B cell (primary cell): Measurements from ENCODE around the gene PPCDC. TPM values are rescaled to one million over a fixed set of nuclear protein-coding genes. Genes with fewer than 3 reads are reported as not detected.

Source experiments
- ATAC-seq: fragments of 200-7000 bp; cut with Tn5 transposase; one replicate; pipeline ENCODE4 v1.10.0; 2021; ENCODE audit warnings: low read depth, mild to moderate bottlenecking, moderate number of reproducible peaks, moderate library complexity
- CTCF ChIA-PET: fragments of 350-600 bp; sonication (Branson Sonifier 250); formaldehyde crosslinking; loops from one replicate; lab custom pipeline; 2021; ENCODE audit warnings: antibody characterized with exemption, inconsistent platforms; lab: Charles Lee
- POLR2A ChIA-PET: fragments of 350-600 bp; sonication (Branson Sonifier 250); formaldehyde crosslinking; loops from one replicate; lab custom pipeline; 2021; ENCODE audit warnings: antibody characterized with exemption; lab: Charles Lee
- DNase-seq: peaks from one replicate; pipeline ENCODE4 v3.0.0; 2013
- H2AFZ ChIP-seq: 2 replicates; pipeline ENCODE4 v1.6.1; 2012; ENCODE audit warnings: mild to moderate bottlenecking, low read depth, low read length; ENCODE audit not compliant: insufficient read depth, poor library complexity, severe bottlenecking
- H3K27ac ChIP-seq, 2 donors: 1 replicate in 1 of 2; 2 replicates in 1 of 2; pipeline ENCODE4 v1.5.1; 2012 to 2013; ENCODE audit warnings: low read length in 2 of 2, mild to moderate bottlenecking in 2 of 2, moderate library complexity in 1 of 2
- H3K27me3 ChIP-seq, 4 experiments: fragments of 200-600 bp in 1 of 4; sonication (generic) in 1 of 4; replicated peaks in 1 of 4; 1 replicate in 2 of 4; 2 replicates in 2 of 4; pipeline versions ENCODE4 v1.6.1 to v1.7.0; 2013 to 2016; ENCODE audit warnings: low read length in 3 of 4, mild to moderate bottlenecking in 2 of 4, mixed read lengths in 1 of 4, moderate library complexity in 1 of 4; ENCODE audit not compliant: insufficient read depth in 4 of 4, control insufficient read depth in 3 of 4; ENCODE audit errors: control extremely low read depth in 1 of 4
- H3K36me3 ChIP-seq, 2 experiments: replicated peaks in 1 of 2; 1 replicate in 1 of 2; 2 replicates in 1 of 2; pipeline versions ENCODE4 v1.6.1 to v1.7.1; 2013; ENCODE audit warnings: low read length in 1 of 2; ENCODE audit not compliant: insufficient read depth in 2 of 2, control insufficient read depth in 1 of 2; ENCODE audit errors: control extremely low read depth in 1 of 2, extremely low read depth in 1 of 2
- H3K4me1 ChIP-seq, 2 donors: fragments of 200-600 bp in 1 of 2; sonication (generic) in 1 of 2; 1 replicate in 1 of 2; 2 replicates in 1 of 2; pipeline versions ENCODE4 v1.5.1 to v1.6.1; 2013 to 2017; ENCODE audit warnings: low read length in 2 of 2; ENCODE audit not compliant: control insufficient read depth in 2 of 2, insufficient read depth in 2 of 2
- H3K4me2 ChIP-seq: replicated peaks from 2 replicates; pipeline ENCODE3; 2012; ENCODE audit warnings: mild to moderate bottlenecking, low read depth, low read length; ENCODE audit not compliant: poor library complexity, severe bottlenecking
- H3K4me3 ChIP-seq, 5 experiments: fragments of 200-600 bp in 1 of 5; sonication (generic) in 1 of 5; 1 replicate in 3 of 5; 2 replicates in 2 of 5; pipeline versions ENCODE4 v1.5.1 to v1.7.0; 2011 to 2016; ENCODE audit warnings: low read length in 4 of 5, mild to moderate bottlenecking in 4 of 5, low read depth in 2 of 5, control low read depth in 1 of 5, moderate library complexity in 1 of 5; ENCODE audit not compliant: insufficient read depth in 1 of 5; ENCODE audit errors: control extremely low read depth in 1 of 5, extremely low read depth in 1 of 5
- H3K79me2 ChIP-seq: fragments of 200-600 bp; sonication (generic); one replicate; pipeline ENCODE4 v1.6.0; 2016; ENCODE audit warnings: low read length; ENCODE audit not compliant: control insufficient read depth, insufficient read depth
- H3K9ac ChIP-seq: fragments of 200-600 bp; sonication (generic); 2 replicates; pipeline ENCODE4 v1.6.1; 2017; ENCODE audit warnings: mild to moderate bottlenecking, low read length, moderate library complexity
- H3K9me3 ChIP-seq, 3 donors: one replicate each; pipeline versions ENCODE4 v1.6.1 to v1.7.1; 2013; ENCODE audit warnings: low read length in 2 of 3; ENCODE audit not compliant: control insufficient read depth in 2 of 3, insufficient read depth in 1 of 3; ENCODE audit errors: control extremely low read depth in 1 of 3
- H4K20me1 ChIP-seq: 2 replicates; pipeline ENCODE4 v1.6.0; 2012; ENCODE audit warnings: mild to moderate bottlenecking, low read length; ENCODE audit not compliant: insufficient read depth, control insufficient read depth, poor library complexity, severe bottlenecking
- H3K27ac Mint-ChIP-seq: one replicate; pipeline ENCODE4 v1.8.0; 2021; ENCODE audit warnings: mixed read lengths
- H3K27me3 Mint-ChIP-seq: one replicate; pipeline ENCODE4 v1.8.0; 2021; ENCODE audit warnings: mixed read lengths
- H3K4me1 Mint-ChIP-seq: one replicate; pipeline ENCODE4 v1.8.0; 2021; ENCODE audit warnings: mixed read lengths
- H3K4me3 Mint-ChIP-seq: one replicate; pipeline ENCODE4 v1.8.0; 2021; ENCODE audit warnings: mixed read lengths
- H3K9me3 Mint-ChIP-seq: one replicate; pipeline ENCODE4 v1.8.0; 2022; ENCODE audit warnings: mixed read lengths; ENCODE audit not compliant: insufficient read depth
- EZH2 ChIP-seq: IDR thresholded peaks from 2 replicates; pipeline ENCODE4 v1.6.1; 2012; ENCODE audit warnings: borderline replicate concordance, low read depth, mild to moderate bottlenecking, moderate library complexity, low read length; ENCODE audit not compliant: insufficient read depth, poor library complexity, severe bottlenecking
- WGBS: methylation state at CpG from one replicate; pipeline ENCODE4 v1.1.5; 2013; ENCODE audit warnings: missing lambda C conversion rate; ENCODE audit not compliant: insufficient coverage; 5-methylcytosine and 5-hydroxymethylcytosine counted together
- intact Hi-C: fragments of 100-400 bp; cut with micrococcal nuclease; formaldehyde crosslinking; loops from one replicate; pipeline ENCODE4 v1.10.0; 2022
- polyA plus RNA-seq: library from polyadenylated mRNA; depleted of rRNA; stranded (reverse); fragments of >200 nt; gene quantifications from 2 replicates; pipeline ENCODE4 v1.2.3, GENCODE V29; 2012
- total RNA-seq, 2 donors: library from RNA; stranded (reverse); fragments of 120-200 nt in 1 of 2; gene quantifications; 1 replicate in 1 of 2; 2 replicates in 1 of 2; pipeline versions ENCODE4 v1.2.3 to v1.2.4, GENCODE V29; 2013 to 2022
- TF ChIP-seq, protein P1 (sequence below): fragments of 200-600 bp; IDR thresholded peaks from one replicate; pipeline ENCODE4 v1.8.0; 2022; ENCODE audit warnings: antibody characterized with exemption, mild to moderate bottlenecking

The PPCDC gene
- total and polyA plus RNA-seq, 2 donors (not counting 1 experiment from before 2014, with no cell fraction given), result 15.1 to 19.7 TPM

DNA sequence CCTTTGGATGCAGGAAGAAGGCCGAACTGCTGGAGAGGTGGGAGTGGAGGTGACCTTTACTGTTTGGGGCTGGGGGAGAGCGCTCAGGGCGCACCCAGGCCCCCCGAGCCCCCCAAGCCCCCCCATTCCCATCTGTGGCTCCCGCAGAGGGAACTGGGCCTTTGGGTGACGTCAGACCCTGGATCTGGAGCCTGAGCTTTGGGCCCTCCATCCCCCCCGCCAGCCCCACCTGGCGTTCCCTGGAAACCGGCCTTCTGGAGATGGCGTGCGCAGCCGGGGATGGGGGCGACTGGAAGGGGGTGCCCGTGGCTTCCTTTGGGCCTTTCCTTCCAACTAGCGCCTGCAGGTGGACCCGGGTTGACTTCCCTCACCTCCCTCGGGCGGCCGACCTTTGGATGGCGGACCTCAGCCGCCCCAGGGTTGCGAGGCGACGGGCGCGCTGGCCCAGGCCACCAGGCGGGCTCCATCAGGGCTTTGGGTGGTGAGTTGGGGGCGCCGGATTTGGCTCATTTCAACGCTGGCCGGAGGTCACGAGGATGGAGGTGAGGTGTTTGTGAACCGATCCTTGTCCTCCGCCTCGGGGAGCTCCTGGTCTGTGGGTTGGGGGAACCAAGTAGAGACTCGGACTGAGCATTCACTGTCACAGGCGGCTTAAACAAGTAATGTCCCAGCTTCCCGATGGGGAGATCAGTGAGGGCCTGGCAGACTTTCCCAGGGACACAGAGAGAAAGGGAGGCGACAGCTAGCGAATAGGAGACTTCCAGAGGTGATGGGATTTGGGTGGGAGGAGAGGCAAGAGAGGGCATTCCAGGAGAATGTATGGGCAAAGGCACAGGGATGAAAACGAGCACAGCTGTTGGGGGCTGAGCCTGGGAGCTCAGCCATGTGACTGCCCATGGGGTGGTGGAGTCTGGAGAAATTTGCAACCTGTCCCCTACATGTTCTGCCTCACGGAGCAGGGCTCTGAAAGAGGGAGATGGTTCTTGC is 27.3 kb upstream of the PPCDC start:
- no peak for DNase-seq
- H3K9ac ChIP-seq, result peak overlapping the region; percentile 69
- 20% methylated on average over 37 of the region's 42 CpGs for WGBS
- Mint-ChIP-seq H3K4me3 (peak overlapping the region; percentile 80), H3K9me3 (no peaks in the 10 kb centered on the region), H3K4me1 (peaks cover 10% of the 10 kb centered on the region), H3K27me3 (peaks cover 68% of the 10 kb centered on the region), H3K27ac (peak overlapping the region; percentile 21)
- no peaks in the 10 kb centered on the region for H3K36me3 ChIP-seq
- POLR2A ChIA-PET, result interaction anchor here (0.6 to 1.4 kb wide), 2 partner anchors 28 to 168 kb away, joined by 3 read pairs; partner anchors contain the start of gene PPCDC
- peak overlapping the region; percentile 85 for H3K4me2 ChIP-seq
- H3K4me1 ChIP-seq, result peaks cover 19 to 23% of the 10 kb centered on the region in 2 donors
- peak overlapping the region in 4 of 5 experiments; percentile 38 to 63 (median 50) for H3K4me3 ChIP-seq
- H3K9me3 ChIP-seq, result peaks cover 0 to 30% (median 0%) of the 10 kb centered on the region in 3 donors
- no peaks in the 10 kb centered on the region for H3K79me2 ChIP-seq
- H3K27me3 ChIP-seq, result peaks cover 0 to 74% (median 48%) of the 10 kb centered on the region in 4 experiments
- peak overlapping the region; percentile 50 for H2AFZ ChIP-seq
- no peak for ATAC-seq
- no peak overlapping the region for H3K27ac ChIP-seq
- TF ChIP-seq, protein P1, sequence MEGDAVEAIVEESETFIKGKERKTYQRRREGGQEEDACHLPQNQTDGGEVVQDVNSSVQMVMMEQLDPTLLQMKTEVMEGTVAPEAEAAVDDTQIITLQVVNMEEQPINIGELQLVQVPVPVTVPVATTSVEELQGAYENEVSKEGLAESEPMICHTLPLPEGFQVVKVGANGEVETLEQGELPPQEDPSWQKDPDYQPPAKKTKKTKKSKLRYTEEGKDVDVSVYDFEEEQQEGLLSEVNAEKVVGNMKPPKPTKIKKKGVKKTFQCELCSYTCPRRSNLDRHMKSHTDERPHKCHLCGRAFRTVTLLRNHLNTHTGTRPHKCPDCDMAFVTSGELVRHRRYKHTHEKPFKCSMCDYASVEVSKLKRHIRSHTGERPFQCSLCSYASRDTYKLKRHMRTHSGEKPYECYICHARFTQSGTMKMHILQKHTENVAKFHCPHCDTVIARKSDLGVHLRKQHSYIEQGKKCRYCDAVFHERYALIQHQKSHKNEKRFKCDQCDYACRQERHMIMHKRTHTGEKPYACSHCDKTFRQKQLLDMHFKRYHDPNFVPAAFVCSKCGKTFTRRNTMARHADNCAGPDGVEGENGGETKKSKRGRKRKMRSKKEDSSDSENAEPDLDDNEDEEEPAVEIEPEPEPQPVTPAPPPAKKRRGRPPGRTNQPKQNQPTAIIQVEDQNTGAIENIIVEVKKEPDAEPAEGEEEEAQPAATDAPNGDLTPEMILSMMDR, result no peak
- peaks cover 6% of the 10 kb centered on the region for H4K20me1 ChIP-seq
- intact Hi-C loops, result loop anchor here (1.0 kb wide), 1 partner anchor 13 kb away; no protein-coding TSS in a partner anchor
- CTCF ChIA-PET, result interaction anchor here (0.6 to 1.3 kb wide), 3 partner anchors 33 to 47 kb away, joined by 3 to 5 read pairs (median 3); no protein-coding TSS in a partner anchor

DNA sequence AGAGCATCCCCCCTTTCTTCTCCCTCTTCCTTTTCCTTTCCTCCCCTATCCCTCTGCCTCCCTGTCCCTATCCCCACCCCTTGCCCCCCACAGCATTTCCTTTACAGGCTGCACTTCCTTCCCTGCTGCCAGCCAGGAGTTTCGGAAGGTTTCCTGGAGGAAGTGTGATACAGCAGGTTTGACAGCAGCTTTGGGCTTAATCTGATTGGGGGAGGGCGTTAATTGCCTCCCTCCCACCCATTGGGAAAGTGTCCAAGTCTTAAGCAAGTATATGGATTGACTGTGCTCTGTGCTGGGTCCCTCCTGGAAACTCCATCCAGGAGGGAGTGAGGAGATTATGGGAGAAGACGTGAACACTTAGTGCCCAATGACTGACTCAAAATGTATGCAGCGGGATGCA is 26.2 kb upstream of the PPCDC start:
- 82% methylated on average over 2 of the region's 4 CpGs for WGBS
- CTCF ChIA-PET, result no interaction called here
- H3K4me1 Mint-ChIP-seq, result peaks cover 10% of the 10 kb centered on the region
- peaks cover 65% of the 10 kb centered on the region for H3K27me3 Mint-ChIP-seq
- Histone ChIP-seq H3K4me2 (no peak overlapping the region), H3K9ac (no peak overlapping the region), H3K9me3 (peaks cover 0 to 30% (median 0%) of the 10 kb centered on the region in 3 donors), H3K4me1 (peaks cover 19 to 23% of the 10 kb centered on the region in 2 donors), H3K27ac (no peak overlapping the region), H4K20me1 (peaks cover 6% of the 10 kb centered on the region), H3K27me3 (peaks cover 0 to 79% (median 50%) of the 10 kb centered on the region in 4 experiments), H3K79me2 (no peaks in the 10 kb centered on the region), H3K36me3 (no peaks in the 10 kb centered on the region), H2AFZ (no peak overlapping the region), H3K4me3 (no peak overlapping the region)
- no peak for ATAC-seq
- TF ChIP-seq EZH2, result no peak
- TF ChIP-seq, protein P1, result no peak
- no peaks in the 10 kb centered on the region for H3K9me3 Mint-ChIP-seq
- H3K27ac Mint-ChIP-seq, result no peak overlapping the region
- no peak overlapping the region for H3K4me3 Mint-ChIP-seq
- DNase-seq, result no peak
- intact Hi-C loops, result no loop called here
- POLR2A ChIA-PET, result interaction anchor here (1.4 kb wide), 1 partner anchor 27 kb away, joined by 3 read pairs; the partner anchor contains the start of gene PPCDC
